Measurements from ENCODE around the gene C1R.
"Not testable (repeated sequence)": the region's sequence is repeated elsewhere in the genome, so short reads cannot be mapped to it uniquely, and the experiment has no call there.

C1R gene

GRCh38 chr12:7058163-7058845 lies 33.9 kb downstream of the C1R start:
- H3K36me3 ChIP-seq (ENCODE audit: control insufficient read depth in 2 of 2, insufficient read depth in 1 of 2, low read length in 2 of 2) = no peaks in the 10 kb centered on the region
- CTCF ChIA-PET = interaction anchor here (0.9 to 2.5 kb wide), 6 partner anchors 16 to 134 kb away, joined by 3 to 8 read pairs (median 3); no protein-coding TSS in a partner anchor
- H3K9me3 ChIP-seq (ENCODE audit: control insufficient read depth, insufficient read depth, low read depth, low read length) = no peaks in the 10 kb centered on the region
- TF ChIP-seq ZBTB7A (tag by site-specific recombination; IDR thresholded peaks at IDR 0.05; ENCODE audit: low read depth) (no peak), HOXC10 (CRISPR knock-in tag; IDR thresholded peaks at IDR 0.05) (no peak), ZNF76 (tag by site-specific recombination; IDR thresholded peaks at IDR 0.05; ENCODE audit: borderline replicate concordance, low read depth) (no peak), TSHZ1 (tag by site-specific recombination; IDR thresholded peaks at IDR 0.05; ENCODE audit: borderline replicate concordance) (no peak), ZNF629 (tag by site-specific recombination; IDR thresholded peaks at IDR 0.05) (no peak)
- no peak overlapping the region for H3K27ac ChIP-seq (ENCODE audit: extremely low read depth, low read depth, low read length)
- POLR2A ChIA-PET = no interaction called here
- no peaks in the 10 kb centered on the region for H3K4me1 ChIP-seq (ENCODE audit: control insufficient read depth, insufficient read depth, low read length)
- H3K4me3 ChIP-seq (ENCODE audit: low read depth, low read length) = no peak overlapping the region

GRCh38 chr12:7055736-7056135 lies 36.5 kb downstream of the C1R start:
- H3K4me3 ChIP-seq (ENCODE audit: low read depth, low read length); POLR2A ChIA-PET; H3K27ac ChIP-seq (ENCODE audit: extremely low read depth, low read depth, low read length); H3K9me3 ChIP-seq (ENCODE audit: control insufficient read depth, insufficient read depth, low read depth, low read length); H3K36me3 ChIP-seq (ENCODE audit: control insufficient read depth in 2 of 2, insufficient read depth in 1 of 2, low read length in 2 of 2); H3K4me1 ChIP-seq (ENCODE audit: control insufficient read depth, insufficient read depth, low read length): not testable (repeated sequence)
- CTCF ChIA-PET = interaction anchor here (1.1 kb wide), 1 partner anchor 35 kb away, joined by 3 read pairs; no protein-coding TSS in a partner anchor

GRCh38 chr12:7054925-7055324 lies 37.3 kb downstream of the C1R start:
- no peaks in the 10 kb centered on the region for H3K9me3 ChIP-seq (ENCODE audit: control insufficient read depth, insufficient read depth, low read depth, low read length)
- no peak overlapping the region for H3K27ac ChIP-seq (ENCODE audit: extremely low read depth, low read depth, low read length)
- no peak overlapping the region for H3K4me3 ChIP-seq (ENCODE audit: low read depth, low read length)
- peak; percentile 95 for TF ChIP-seq ZNF433 (tag by site-specific recombination; IDR thresholded peaks at IDR 0.05; ENCODE audit: low read depth)
- TF ChIP-seq ZNF416 (tag by site-specific recombination; IDR thresholded peaks at IDR 0.05) = no peak
- TF ChIP-seq ZSCAN30 (tag by site-specific recombination; IDR thresholded peaks at IDR 0.05) = no peak
- TF ChIP-seq TCF7L2 (IDR thresholded peaks at IDR 0.05; ENCODE audit: borderline replicate concordance, low read depth, low read length) = no peak
- H3K36me3 ChIP-seq (ENCODE audit: control insufficient read depth in 2 of 2, insufficient read depth in 1 of 2, low read length in 2 of 2) = no peaks in the 10 kb centered on the region
- POLR2A ChIA-PET = no interaction called here
- no peaks in the 10 kb centered on the region for H3K4me1 ChIP-seq (ENCODE audit: control insufficient read depth, insufficient read depth, low read length)
- CTCF ChIA-PET = no interaction called here

GRCh38 chr12:7049973-7050372 lies 42.3 kb downstream of the C1R start:
- CTCF ChIA-PET = interaction anchor here (0.7 to 0.8 kb wide), 2 partner anchors 43 to 490 kb away, joined by 3 to 4 read pairs; no protein-coding TSS in a partner anchor
- H3K4me1 ChIP-seq (ENCODE audit: control insufficient read depth, insufficient read depth, low read length); POLR2A ChIA-PET; H3K9me3 ChIP-seq (ENCODE audit: control insufficient read depth, insufficient read depth, low read depth, low read length); H3K4me3 ChIP-seq (ENCODE audit: low read depth, low read length); H3K27ac ChIP-seq (ENCODE audit: extremely low read depth, low read depth, low read length); H3K36me3 ChIP-seq (ENCODE audit: control insufficient read depth in 2 of 2, insufficient read depth in 1 of 2, low read length in 2 of 2): not testable (repeated sequence)

- H3K27ac ChIP-seq (ENCODE audit: extremely low read depth, low read depth, low read length); POLR2A ChIA-PET; H3K4me1 ChIP-seq (ENCODE audit: control insufficient read depth, insufficient read depth, low read length); H3K36me3 ChIP-seq (ENCODE audit: control insufficient read depth in 2 of 2, insufficient read depth in 1 of 2, low read length in 2 of 2); H3K4me3 ChIP-seq (ENCODE audit: low read depth, low read length); H3K9me3 ChIP-seq (ENCODE audit: control insufficient read depth, insufficient read depth, low read depth, low read length): not testable (repeated sequence)
- CTCF ChIA-PET = interaction anchor here (0.7 to 1.1 kb wide), 3 partner anchors 43 to 125 kb away, joined by 3 to 4 read pairs (median 4); no protein-coding TSS in a partner anchor
Measured at GRCh38 chr12:7049445-7049951, 42.7 kb downstream of the C1R start.
